GM19035 (cell line): ENCODE data around the gene KPNA4.
"Not testable (repeated sequence)": the region's sequence is repeated elsewhere in the genome, so short reads cannot be mapped to it uniquely, and the experiment has no call there.

Experiments used
- ATAC-seq: cut with Tn5 transposase; IDR thresholded peaks from one replicate; pipeline ENCODE4 v1.9.1; 2021; ENCODE audit not compliant: unreplicated experiment

KPNA4 gene

DNA sequence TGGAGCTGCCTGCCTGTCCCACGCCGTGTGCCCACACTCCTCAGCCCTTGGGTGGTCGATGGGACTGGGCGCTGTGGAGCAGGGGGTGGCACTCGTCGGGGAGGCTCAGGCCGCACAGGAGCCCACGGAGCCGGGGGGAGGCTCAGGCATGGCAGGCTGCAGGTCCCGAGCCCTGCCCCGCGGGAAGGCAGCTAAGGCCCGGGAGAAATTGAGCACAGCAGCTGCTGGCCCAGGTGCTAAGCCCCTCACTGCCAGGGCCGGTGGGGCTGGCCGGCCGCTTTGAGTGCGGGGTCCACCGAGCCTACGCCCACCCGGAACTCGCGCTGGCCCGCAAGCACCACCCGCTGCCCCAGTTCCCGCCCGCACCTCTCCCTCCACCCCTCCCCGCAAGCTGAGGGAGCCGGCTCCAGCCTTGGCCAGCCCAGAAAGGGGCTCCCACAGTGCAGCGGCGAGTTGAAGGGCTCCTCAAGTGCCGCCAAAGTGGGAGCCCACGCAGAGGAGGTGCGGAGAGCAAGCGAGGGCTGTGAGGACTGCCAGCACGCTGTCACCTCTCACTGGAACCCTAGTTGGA is 8.7 kb upstream of the KPNA4 start:
- not testable (repeated sequence) for ATAC-seq

DNA sequence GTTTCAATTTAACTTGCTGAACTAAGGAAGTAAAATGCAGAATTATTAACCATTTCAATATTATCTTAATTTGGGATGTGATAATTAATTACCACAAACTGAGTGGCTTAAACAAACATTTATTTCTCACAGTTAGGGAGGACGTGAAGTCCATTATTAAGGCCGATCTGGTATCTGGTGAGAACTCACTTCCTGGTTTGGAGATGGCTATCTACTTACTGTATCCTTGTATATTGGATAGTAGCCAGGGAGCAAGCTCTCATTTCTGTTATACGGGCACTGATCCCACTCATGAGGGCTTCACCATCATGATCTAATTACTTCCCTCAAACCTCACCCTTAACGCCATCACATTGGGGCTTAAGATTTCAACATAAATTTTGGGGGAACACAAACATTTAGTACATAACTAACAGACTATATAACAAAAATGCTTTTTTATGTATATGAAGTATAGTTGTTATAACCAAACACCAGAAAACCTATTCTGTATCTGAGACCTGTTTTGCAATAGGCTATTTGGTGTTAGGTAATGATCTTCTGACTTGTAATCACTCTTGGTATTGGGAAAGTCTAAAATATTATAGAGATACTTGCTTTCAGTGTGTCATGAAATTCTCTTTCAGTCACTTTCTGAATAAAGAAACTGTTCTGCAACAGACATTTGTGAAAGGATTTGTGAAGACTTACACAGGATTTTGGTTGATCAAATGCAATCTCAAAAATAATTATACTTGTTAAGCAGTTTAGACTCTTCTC is 4.7 kb upstream of the KPNA4 start:
- ATAC-seq, result no peak

- no peak for ATAC-seq
These were observed 3.6 kb upstream of the KPNA4 start for GRCh38 chr3:160568989-160569388.

- no peak for ATAC-seq
These were observed 2.4 kb upstream of the KPNA4 start for GRCh38 chr3:160567774-160568173.

DNA sequence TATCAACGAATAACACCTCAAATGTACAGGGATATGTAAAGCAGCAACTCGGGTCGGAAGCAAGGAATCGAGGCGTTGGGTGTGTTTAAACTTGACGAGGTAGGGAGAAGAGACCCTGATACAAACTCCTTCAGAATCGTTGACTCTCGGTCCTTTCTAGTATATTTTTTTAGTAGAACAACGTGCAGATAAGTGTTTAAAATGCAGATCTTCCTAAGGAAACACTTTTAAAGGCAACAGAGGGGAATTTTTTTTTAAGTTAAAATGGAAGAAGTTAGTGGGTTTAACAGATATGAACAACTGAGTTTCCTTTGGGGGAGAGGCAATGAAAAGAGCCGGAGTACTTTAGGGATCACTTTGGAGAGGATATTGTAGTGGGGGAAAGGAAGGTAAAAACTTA is 1.1 kb upstream of the KPNA4 start:
- ATAC-seq, result no peak

DNA sequence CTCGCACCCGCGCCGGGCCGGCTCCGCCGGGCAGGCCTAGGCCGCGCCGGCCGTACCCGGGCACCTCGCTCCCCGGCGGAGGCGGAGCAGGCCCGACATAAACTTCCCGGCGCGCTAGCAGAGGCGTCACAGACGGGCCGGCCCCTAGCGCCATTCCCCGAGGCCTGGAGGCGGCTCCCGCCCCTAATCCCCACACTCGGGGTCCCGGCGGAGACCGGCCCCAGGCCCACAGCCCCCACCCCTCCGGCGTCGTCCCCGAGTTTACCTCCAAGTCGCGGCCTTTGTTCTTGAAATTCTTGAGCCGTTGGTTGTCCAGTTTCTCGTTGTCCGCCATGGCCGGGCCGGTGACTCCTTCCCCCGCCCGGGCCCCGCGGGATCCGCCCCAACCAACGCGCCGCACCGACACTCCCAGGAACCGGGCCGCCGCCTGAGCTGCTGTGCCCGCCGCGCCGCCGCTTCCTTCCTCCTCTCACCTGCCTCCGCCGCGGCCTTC is 376 bp downstream of the KPNA4 start:
- peak; percentile 54 for ATAC-seq

DNA sequence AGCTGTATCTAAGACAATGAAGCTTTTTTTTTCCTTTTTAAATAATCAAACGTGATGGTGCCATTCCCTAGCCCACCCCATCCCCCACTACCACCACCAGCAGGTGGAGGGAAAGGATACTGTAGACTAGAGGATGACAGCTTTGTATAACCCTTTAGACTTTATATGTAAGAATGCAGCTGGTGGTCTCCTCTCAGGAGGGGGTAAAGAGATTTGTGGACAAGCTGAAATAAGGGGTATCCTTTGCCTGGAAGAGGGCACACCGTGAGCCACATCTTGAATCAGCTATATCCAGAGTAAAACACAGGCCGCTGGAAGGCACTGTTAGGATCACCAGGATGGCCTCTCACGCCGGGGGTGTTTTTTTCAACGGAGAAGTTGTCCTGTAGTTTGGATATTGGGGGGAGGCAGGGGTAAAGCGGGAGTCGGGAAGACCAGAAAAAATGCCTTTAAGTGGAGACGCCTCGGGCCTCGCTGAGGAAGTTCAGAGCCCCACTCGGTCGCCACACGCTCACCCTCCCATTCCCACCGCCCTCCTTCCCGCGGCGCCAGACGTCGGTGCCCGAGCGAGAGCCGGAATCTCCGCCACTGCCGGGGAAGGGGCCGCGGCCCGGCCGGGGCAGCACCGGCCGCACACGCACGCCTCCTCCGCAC is 986 bp downstream of the KPNA4 start:
- no peak for ATAC-seq

DNA sequence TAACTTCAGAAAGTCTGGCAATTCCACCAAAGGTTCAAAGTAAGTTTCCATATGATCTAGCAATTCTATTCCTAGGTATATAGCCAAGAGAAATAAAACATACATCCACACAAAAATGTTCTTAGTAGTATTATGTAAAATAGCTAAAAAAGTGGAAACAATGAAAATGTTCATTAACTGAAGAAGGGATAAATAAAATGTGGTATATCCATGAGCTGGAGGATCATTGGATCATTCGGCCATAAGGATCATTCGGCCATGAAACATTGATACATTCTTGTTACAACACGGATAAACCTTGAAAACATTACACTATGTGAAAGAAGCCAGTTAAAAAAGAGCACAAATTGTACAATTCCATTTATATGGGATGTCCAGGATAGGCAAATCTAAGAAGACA is 2.4 kb downstream of the KPNA4 start:
- ATAC-seq, result no peak

DNA sequence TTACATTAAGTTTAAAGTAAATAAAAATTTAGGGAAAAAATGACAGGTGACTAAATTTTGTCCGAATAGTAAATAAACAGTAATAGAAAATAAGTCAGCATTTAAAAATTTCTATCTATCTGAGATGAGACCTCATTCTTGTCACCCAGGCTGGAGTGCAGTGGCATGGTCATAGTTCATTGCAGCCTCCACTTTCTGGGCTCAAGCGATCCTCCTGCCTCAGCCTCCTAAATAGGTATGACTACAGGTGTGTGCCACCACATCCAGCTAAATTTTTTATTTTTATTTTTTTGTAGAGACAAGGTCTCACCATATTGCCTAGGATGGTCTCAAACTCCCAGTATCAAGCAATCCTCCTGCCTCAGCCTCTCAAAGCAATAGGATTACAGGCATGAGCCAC is 7.8 kb downstream of the KPNA4 start:
- ATAC-seq, result no peak

GRCh38 chr3:160556141-160556540 is 9.2 kb downstream of the KPNA4 start:
- no peak for ATAC-seq

DNA sequence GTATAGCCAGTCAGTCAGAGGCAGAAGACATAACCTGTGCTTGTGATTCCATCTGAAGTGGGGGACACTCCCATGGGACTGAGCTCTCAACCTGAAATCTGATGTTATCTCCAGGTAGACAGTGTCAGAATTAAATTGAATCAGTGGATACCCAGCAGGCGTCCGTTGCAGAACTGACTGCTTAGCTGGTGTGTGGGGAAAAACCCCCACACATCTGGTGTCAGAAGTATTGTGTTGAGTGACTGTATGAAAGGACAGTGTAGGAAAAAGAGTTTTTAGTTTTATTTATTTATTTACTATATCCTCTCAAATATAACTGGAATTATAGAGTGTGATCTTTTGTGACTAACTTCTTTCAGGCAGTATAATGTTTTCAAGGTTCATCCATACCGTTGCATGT is 10.4 kb downstream of the KPNA4 start:
- ATAC-seq, result no peak

DNA sequence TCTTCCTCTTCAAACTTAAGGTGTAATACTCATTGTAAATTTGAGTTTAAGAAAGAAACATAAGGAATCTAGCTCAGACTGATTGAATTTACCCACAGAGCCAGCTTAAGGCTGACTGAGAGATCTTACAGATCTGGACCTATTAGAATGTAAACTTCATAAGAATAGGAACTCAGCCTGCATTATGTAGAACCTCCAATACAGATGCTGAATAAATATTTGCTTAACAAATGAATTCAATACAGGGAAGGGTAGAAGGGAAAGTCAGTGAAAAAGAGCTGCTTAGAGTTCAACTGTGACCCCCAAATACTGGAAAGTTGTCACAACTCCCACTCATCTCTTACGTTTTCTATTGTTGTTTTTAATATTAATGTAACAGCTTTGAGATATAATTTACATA is 11.5 kb downstream of the KPNA4 start:
- no peak for ATAC-seq

- no peak for ATAC-seq
These were observed 18.6 kb downstream of the KPNA4 start for GRCh38 chr3:160546727-160547126.

- ATAC-seq, result no peak
These were observed 19.9 kb downstream of the KPNA4 start for GRCh38 chr3:160545504-160545871.

GRCh38 chr3:160544844-160545503 is 20.4 kb downstream of the KPNA4 start:
- no peak for ATAC-seq

DNA sequence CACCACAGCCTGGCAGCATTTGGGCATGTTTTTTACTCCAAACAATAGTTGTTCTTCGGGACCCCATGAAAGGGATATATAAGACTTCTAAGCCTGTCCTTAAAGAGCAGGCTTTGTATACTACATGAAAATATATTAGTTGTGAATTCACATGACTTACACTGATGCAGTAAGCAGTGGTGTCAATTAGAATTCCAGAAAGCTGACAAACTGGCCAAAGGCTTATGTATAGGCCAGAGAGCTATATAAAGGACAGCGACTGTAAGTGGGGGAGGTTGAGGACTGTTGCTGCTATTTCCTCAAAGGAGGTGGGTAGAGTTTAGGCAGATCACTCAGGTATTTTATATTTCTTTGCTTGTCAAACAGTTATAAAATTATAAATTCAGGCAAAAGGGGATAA is 24.8 kb downstream of the KPNA4 start:
- ATAC-seq, result no peak

- no peak for ATAC-seq
These were observed 26.5 kb downstream of the KPNA4 start for GRCh38 chr3:160538895-160539294.

DNA sequence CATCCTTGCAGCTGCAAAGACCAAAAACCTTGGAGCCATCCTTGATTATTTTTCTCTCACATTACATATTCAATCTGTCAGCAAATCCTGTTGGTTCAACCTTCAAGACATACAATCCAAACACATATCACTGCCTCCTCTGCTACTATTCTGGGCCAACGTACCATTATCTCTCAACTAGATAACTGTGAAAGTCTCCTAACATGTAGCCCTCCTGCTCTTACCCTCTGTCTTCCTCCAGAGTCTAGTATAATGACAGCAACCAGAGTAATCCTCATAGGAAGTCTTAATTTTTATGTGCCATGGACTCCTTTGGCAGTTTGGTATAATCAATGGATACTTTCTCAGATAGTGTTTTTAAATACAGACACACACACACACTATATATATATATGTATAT is 27.6 kb downstream of the KPNA4 start:
- ATAC-seq, result no peak

- ATAC-seq, result no peak
These were observed 33.0 kb downstream of the KPNA4 start for GRCh38 chr3:160532371-160532770.

- no peak for ATAC-seq
These were observed 34.1 kb downstream of the KPNA4 start for GRCh38 chr3:160531311-160531710.

GRCh38 chr3:160516391-160516790 is 49.0 kb downstream of the KPNA4 start:
- not testable (repeated sequence) for ATAC-seq

- ATAC-seq, result no peak
These were observed 64.0 kb downstream of the KPNA4 start for GRCh38 chr3:160501325-160501724.
